Neural progenitor cell (in vitro differentiated cells): ENCODE data around the gene TRPC1. TPM values are rescaled to one million over a fixed set of nuclear protein-coding genes. Genes with fewer than 3 reads are reported as not detected.

Source experiments
- DNase-seq: peaks from one replicate; pipeline ENCODE4 v3.0.0-alpha.2; 2016; ENCODE audit warnings: low spot score
- H2AFZ ChIP-seq: fragments of 200-600 bp; sonication (generic); replicated peaks from 2 replicates; pipeline ENCODE4 v1.6.1; 2016; ENCODE audit warnings: antibody characterized with exemption
- H3F3A ChIP-seq: fragments of 200-600 bp; sonication (generic); 2 replicates; pipeline ENCODE4 v1.6.1; 2016; ENCODE audit warnings: antibody characterized with exemption, low read depth
- H3K27ac ChIP-seq: fragments of 200-600 bp; sonication (generic); 2 replicates; pipeline ENCODE4 v1.5.1; 2016; ENCODE audit warnings: mild to moderate bottlenecking
- H3K27me3 ChIP-seq: fragments of 200-600 bp; sonication (generic); 2 replicates; pipeline ENCODE4 v1.6.1; 2016; ENCODE audit warnings: mild to moderate bottlenecking, moderate library complexity
- H3K36me3 ChIP-seq: fragments of 200-600 bp; sonication (generic); 2 replicates; pipeline ENCODE4 v1.5.1; 2016
- H3K4me1 ChIP-seq: fragments of 200-600 bp; sonication (generic); 2 replicates; pipeline ENCODE4 v1.6.1; 2016; ENCODE audit warnings: mixed run types
- H3K4me2 ChIP-seq: fragments of 200-600 bp; sonication (generic); 2 replicates; pipeline ENCODE4 v1.6.1; 2016
- H3K4me3 ChIP-seq: fragments of 200-600 bp; sonication (generic); 2 replicates; pipeline ENCODE4 v1.5.1; 2016
- H3K79me2 ChIP-seq: fragments of 200-600 bp; sonication (generic); 2 replicates; pipeline ENCODE4 v1.6.1; 2016; ENCODE audit warnings: low read depth
- H3K9ac ChIP-seq: fragments of 200-600 bp; sonication (generic); 2 replicates; pipeline ENCODE4 v1.6.1; 2016
- H3K9me3 ChIP-seq: fragments of 200-600 bp; sonication (generic); 2 replicates; pipeline ENCODE4 v1.5.1; 2016; ENCODE audit warnings: low read depth
- H4K20me1 ChIP-seq: fragments of 200-600 bp; sonication (generic); 2 replicates; pipeline ENCODE4 v1.6.1; 2016; ENCODE audit warnings: low read depth
- H3K27ac Mint-ChIP-seq: 3 replicates; pipeline ENCODE4 v1.8.0; 2021; ENCODE audit warnings: mixed read lengths
- H3K27me3 Mint-ChIP-seq: 2 replicates; pipeline ENCODE4 v1.8.0; 2022; ENCODE audit warnings: low read depth, mild to moderate bottlenecking, inconsistent platforms, moderate library complexity, mixed read lengths; ENCODE audit not compliant: insufficient read depth
- H3K36me3 Mint-ChIP-seq: 3 replicates; pipeline ENCODE4 v1.8.0; 2021; ENCODE audit warnings: mixed read lengths
- H3K4me1 Mint-ChIP-seq: 3 replicates; pipeline ENCODE4 v1.8.0; 2021; ENCODE audit warnings: mixed read lengths
- H3K4me3 Mint-ChIP-seq: 3 replicates; pipeline ENCODE4 v1.8.0; 2021; ENCODE audit warnings: mild to moderate bottlenecking, moderate library complexity, mixed read lengths
- H3K9me3 Mint-ChIP-seq: 3 replicates; pipeline ENCODE4 v1.8.0; 2020; ENCODE audit warnings: mixed read lengths
- CTCF ChIP-seq: fragments of 200-600 bp; sonication (generic); IDR thresholded peaks from 2 replicates; pipeline ENCODE4 v1.5.1; 2017; ENCODE audit warnings: antibody characterized with exemption, mild to moderate bottlenecking
- EZH2 ChIP-seq: fragments of 200-600 bp; sonication (generic); IDR thresholded peaks from 2 replicates; pipeline ENCODE4 v1.6.1; 2017; ENCODE audit warnings: antibody characterized with exemption, mild to moderate bottlenecking, moderate library complexity
- EZH2phosphoT487 ChIP-seq: fragments of 200-600 bp; sonication (generic); IDR thresholded peaks from 2 replicates; pipeline ENCODE4 v1.6.1; 2017; ENCODE audit warnings: antibody characterized with exemption
- total RNA-seq: library from RNA; depleted of rRNA; stranded (reverse); fragments of >200 nt; gene quantifications from 2 replicates; pipeline ENCODE4 v1.2.3, GENCODE V29; 2015; ENCODE audit warnings: low replicate concordance

The TRPC1 gene
- total RNA-seq, 1 donor from 2014 or later, result 36.4 TPM

- no peak overlapping the region for H3K27ac ChIP-seq
- TF ChIP-seq CTCF (no peak), EZH2 (no peak), EZH2phosphoT487 (no peak)
- H3K4me3 Mint-ChIP-seq, result no peak overlapping the region
These were observed 33.2 kb upstream of the TRPC1 start for GRCh38 chr3:142690613-142691012.

DNA sequence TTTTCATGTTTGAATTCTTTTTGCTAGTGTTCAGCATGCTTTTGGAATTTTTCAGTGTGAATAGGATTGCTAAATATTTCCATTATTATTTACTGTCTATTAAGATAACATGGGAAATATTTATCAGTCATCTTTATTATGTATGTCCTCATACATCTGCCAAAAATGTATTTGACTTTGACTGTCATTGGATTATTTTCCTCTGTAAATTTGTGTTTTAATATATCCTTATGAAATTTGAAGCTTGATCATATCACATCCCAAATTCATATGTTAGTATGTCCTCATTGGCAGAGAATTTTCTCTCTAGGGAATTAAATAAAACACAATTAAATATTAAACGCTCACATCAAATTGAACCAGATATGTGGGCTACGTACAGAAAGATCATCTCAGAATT lies 32.3 kb upstream of the TRPC1 start:
- no peak for TF ChIP-seq EZH2
- no peak for TF ChIP-seq EZH2phosphoT487
- no peak for TF ChIP-seq CTCF
- H3K4me1 Mint-ChIP-seq, result no peaks in the 10 kb centered on the region
- no peaks in the 10 kb centered on the region for H3K4me1 ChIP-seq
- H3K27me3 ChIP-seq, result no peaks in the 10 kb centered on the region
- no peaks in the 10 kb centered on the region for H3K9me3 Mint-ChIP-seq
- H3K9ac ChIP-seq, result no peak overlapping the region
- H3K4me3 ChIP-seq, result no peak overlapping the region
- DNase-seq, result no peak
- H3K4me2 ChIP-seq, result no peak overlapping the region
- H3K27me3 Mint-ChIP-seq, result no peaks in the 10 kb centered on the region
- H3K9me3 ChIP-seq, result no peaks in the 10 kb centered on the region
- H3K27ac Mint-ChIP-seq, result no peak overlapping the region
- H3K4me3 Mint-ChIP-seq, result no peak overlapping the region
- H3F3A ChIP-seq, result no peaks in the 10 kb centered on the region
- no peaks in the 10 kb centered on the region for H3K36me3 ChIP-seq
- H3K79me2 ChIP-seq, result no peaks in the 10 kb centered on the region
- H3K36me3 Mint-ChIP-seq, result no peaks in the 10 kb centered on the region
- no peak overlapping the region for H3K27ac ChIP-seq
- no peak overlapping the region for H2AFZ ChIP-seq
- H4K20me1 ChIP-seq, result no peaks in the 10 kb centered on the region

More at GRCh38 chr3:142690613-142691012, 33.2 kb upstream of the TRPC1 start:
- no peaks in the 10 kb centered on the region for H3K9me3 ChIP-seq
- H3K9ac ChIP-seq, result no peak overlapping the region
- H3K36me3 Mint-ChIP-seq, result no peaks in the 10 kb centered on the region
- H3K4me1 ChIP-seq, result no peaks in the 10 kb centered on the region
- H2AFZ ChIP-seq, result no peak overlapping the region
- H3K27ac Mint-ChIP-seq, result no peak overlapping the region
- H3K9me3 Mint-ChIP-seq, result no peaks in the 10 kb centered on the region
- H3K36me3 ChIP-seq, result no peaks in the 10 kb centered on the region
- H3K4me1 Mint-ChIP-seq, result no peaks in the 10 kb centered on the region
- no peak overlapping the region for H3K4me2 ChIP-seq
- H3K79me2 ChIP-seq, result no peaks in the 10 kb centered on the region
- H3K27me3 Mint-ChIP-seq, result no peaks in the 10 kb centered on the region
- H3K27me3 ChIP-seq, result no peaks in the 10 kb centered on the region
- DNase-seq, result no peak
- H3F3A ChIP-seq, result no peaks in the 10 kb centered on the region
- no peaks in the 10 kb centered on the region for H4K20me1 ChIP-seq
- no peak overlapping the region for H3K4me3 ChIP-seq

DNA sequence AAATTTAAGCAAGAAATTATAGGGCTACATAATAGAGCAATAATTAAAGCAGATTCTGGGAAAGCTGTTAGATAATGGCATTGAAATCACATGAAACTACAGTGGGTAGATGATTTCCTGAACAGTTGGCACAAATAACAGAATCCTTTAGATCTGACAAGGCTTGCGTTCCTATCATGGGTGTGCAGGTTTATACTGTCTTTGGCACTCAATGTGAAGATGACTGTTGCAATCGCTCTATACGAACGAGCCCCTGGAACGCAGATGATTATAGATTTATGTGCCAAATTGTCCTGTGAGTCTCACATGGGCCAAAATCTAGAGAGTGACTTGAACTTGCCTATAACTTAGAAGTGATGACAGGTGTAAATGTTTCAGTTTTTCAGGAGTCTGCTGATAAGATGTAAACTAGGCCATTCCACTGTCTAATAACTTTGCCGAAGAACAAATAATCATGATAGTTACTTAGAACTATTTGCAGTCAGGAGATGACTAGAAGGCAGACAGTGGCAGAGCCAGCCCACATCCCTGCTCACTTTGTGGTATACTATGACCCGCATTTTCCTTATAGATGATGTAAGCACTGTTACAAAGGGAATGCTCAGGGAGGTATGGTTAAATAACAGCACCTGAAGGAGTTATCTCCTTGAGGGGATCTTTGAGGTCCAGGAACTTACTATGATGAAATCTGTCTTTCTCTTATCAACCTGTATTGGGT lies 30.5 kb upstream of the TRPC1 start:
- Mint-ChIP-seq H3K4me1 (no peaks in the 10 kb centered on the region), H3K4me3 (no peak overlapping the region), H3K27me3 (no peaks in the 10 kb centered on the region), H3K27ac (no peak overlapping the region), H3K36me3 (no peaks in the 10 kb centered on the region), H3K9me3 (no peaks in the 10 kb centered on the region)
- no peak overlapping the region for H3K9ac ChIP-seq
- H3K27me3 ChIP-seq, result no peaks in the 10 kb centered on the region
- H3K27ac ChIP-seq, result no peak overlapping the region
- H3K4me2 ChIP-seq, result no peak overlapping the region
- no peaks in the 10 kb centered on the region for H3K4me1 ChIP-seq
- no peaks in the 10 kb centered on the region for H3F3A ChIP-seq
- H3K36me3 ChIP-seq, result no peaks in the 10 kb centered on the region
- H2AFZ ChIP-seq, result no peak overlapping the region
- DNase-seq, result no peak
- no peaks in the 10 kb centered on the region for H4K20me1 ChIP-seq
- no peaks in the 10 kb centered on the region for H3K79me2 ChIP-seq
- TF ChIP-seq CTCF (no peak), EZH2 (no peak), EZH2phosphoT487 (no peak)
- no peaks in the 10 kb centered on the region for H3K9me3 ChIP-seq
- H3K4me3 ChIP-seq, result no peak overlapping the region
